C1 segment of cervical spinal cord (tissue), 14 donors: ENCODE measurements around the gene NCOA6.
A peak's percentile ranks its signal among the peaks of the same experiment; 100 is the strongest.
"Not testable (repeated sequence)": the region's sequence is repeated elsewhere in the genome, so short reads cannot be mapped to it uniquely, and the experiment has no call there.

Experiments
- DNase-seq, 14 donors: peaks; one replicate each; lab custom pipeline; 2025; lab: John Stamatoyannopoulos, UW

Gene NCOA6

DNA sequence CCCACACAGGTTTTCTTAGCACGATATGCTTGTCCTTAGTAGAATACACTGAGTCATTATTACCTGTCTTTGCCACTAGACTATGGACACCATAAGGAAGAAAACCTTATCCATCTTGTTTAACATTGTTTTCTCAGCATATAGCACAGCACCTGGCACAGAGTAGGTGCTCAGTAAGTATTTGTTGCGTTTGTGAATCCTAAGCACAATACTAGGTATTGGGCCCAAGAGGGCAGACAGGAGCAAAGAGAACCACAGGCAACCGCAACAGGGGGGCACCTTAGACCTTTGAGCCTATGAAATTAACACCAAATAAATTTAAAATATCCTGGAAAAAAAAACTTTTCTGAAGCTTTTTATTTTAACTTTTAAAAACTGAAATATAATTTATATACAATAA is 3.7 kb upstream of the NCOA6 start:
- no peak for DNase-seq

DNA sequence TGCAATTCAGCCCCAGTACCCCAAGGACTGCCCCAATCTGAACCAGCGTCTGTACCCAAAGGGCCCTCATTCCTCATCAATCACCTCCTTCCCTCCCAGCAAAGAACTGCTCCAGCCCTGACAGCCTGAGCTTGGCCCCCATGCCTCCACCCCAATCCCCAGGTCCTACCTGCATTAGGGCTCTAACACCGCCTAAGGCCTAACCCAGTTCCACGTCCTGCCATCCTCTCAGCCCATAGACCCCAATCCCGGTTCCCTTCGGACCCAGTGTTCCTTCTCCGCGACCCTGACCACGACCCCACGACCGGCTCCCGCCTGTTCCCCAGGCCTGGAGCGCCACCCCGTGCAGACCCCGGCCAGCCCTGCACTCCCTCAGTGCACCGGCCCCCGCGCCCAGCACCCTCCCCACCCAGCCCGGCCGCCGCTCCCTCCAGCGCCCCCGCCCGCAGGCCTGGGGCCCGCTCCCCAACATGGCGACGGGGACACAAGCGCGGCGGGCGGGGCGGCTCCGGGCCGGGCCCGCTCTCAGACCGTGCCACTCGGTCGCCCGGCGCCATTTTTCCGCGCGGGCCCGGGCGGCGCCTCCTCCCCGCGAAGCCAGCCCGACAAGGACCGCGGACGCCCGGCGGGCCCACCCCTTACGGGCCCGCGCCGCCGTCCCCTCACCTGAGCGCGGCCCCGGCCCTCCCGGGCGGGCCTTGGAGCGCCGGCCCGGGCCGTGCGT is 483 bp downstream of the NCOA6 start:
- DNase-seq = peak in 12 of 14 donors; percentile 30 to 77 (median 58)

DNA sequence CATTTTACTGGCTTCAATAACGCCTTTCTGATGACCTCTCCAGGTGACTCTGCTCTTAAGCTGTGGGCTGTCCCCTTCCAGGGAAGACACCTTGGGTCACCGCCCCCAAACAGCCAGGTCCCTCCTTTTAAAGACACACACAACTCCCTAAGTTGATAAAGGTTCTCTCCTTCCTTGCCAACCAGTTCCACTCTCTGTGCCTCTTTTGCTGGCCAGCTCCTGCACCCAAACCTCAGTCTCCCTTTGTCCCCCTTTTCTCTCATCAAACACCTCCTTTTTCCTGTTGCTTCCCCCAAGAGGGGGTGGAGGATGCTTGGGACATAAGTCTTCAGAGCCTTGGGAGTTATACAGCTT is 1.0 kb downstream of the NCOA6 start:
- DNase-seq = peak in 6 of 14 donors; percentile 30 to 47 (median 35)

DNA sequence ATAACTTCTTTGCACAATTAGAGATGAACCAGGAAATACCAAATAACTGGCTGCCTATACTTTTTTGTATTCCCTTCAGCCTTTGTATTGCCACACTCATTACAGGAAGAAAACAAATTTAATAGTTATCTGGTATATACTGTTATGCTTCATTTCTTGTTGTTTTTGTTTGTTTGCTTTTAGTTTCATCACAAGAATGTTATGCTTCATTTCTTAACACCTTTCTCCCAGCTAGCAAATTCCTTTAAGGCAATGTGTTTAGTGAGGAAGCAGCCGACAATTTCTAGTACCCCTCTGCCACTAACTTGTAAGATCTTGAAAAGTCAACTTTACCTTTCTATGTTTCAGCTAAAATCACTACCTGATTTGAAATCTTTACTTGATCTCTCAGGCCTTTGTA is 1.4 kb downstream of the NCOA6 start:
- no peak for DNase-seq

DNA sequence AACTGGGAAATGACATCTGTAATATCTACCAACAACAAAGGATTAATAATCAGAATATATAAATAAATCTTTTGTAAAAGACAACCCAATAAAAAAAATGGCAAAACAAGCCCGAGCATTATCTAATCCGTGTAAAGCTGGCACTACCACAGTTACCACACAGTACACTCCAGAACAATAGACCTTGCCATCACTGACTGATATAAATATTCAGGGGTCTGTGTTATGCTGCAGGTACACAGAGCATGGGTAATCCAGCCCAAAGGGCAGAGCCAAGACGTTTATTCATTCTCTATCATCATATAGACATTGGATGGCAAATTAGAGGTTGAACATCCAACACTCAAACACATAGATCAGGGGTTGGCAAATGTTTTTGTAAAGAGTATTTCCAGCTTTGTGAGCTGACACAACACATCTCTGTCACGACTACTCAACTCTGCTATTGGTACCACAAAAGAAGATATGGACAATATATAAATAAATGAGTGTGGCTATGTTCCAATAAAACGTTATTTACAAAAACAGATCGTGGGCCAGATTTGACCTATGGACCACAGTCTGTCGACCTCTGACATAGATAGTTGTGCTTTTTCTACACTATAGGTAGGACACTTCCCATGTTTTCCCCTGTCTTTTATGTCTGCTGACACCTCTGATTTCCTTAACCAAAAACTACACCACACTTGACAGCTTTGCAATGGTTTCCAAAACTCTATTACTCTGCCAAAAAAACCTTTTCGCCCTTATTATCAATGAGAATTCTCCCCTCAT is 4.5 kb downstream of the NCOA6 start:
- DNase-seq = no peak

DNA sequence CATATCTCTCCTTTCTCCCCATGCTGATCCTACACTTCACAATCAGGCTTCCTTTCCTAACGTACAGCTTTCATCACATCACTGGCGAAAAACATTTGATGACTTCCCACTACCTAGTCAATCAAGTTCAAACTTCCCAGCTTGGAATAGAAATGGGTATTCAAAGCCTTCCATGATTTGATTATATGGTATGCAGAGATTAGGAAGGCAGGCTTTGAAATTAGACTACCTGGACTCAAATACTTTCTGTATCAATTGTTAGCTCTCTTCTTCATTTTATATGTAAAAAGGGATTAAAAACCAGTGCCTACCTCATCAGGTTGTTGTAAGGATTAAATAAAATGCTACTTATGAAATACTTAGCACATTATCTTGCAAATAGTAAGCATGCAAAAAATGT is 7.7 kb downstream of the NCOA6 start:
- no peak for DNase-seq

DNA sequence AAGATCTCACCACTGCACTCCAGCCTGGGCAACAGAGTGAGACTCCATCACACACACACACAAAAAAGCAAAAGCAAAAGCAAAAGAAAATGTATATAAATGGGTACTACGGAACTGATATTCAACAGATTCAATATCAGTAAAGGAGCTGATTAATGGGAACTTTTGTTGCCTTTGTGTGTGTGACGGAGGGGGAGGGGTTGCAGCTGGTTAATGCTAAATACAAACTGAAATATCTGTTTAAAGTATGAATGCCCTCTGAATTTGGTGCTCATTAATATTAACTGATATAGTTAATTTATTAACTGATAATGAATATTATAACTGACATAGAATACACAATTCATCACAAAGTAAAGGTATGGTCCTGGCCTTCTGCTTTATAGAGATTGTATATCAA is 8.4 kb downstream of the NCOA6 start:
- DNase-seq = no peak

DNA sequence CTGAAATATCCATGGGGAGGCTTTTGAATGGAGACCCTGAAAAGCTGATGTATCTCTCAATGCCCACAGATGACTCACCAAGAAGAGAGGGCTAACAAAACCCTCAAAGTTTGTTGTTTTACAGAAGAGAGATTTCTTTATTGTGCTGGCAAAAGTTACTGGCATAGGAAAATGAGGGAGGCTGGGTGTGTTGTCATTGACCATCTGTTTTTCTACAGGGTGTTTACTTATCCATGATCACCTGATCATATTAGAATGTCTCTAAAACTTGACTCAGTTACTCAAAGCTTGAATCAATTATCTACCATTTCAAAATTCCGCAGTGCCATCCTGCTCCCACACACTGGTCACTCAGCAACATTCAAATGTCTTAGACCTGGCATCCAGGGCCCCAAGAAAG is 9.8 kb downstream of the NCOA6 start:
- no peak for DNase-seq

DNA sequence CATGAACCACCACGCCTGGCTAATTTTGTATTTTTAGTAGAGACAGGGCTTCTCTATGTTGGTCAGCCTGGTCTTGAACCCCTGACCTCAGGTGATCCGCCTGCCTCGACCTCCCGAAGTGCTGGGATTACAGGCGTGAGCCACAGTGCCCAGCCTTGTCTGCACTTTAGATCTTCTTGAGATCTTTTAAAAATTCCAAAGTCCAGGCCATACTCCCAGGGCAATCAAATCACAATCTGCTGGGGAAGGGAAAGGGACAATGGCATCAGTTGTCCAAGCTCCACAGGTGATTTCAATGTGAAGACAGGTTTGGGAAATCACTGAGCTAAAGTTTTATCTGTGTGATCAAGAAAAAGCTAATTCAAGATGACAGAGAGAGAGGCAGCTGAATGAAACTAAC is 16.9 kb downstream of the NCOA6 start:
- DNase-seq = no peak

DNA sequence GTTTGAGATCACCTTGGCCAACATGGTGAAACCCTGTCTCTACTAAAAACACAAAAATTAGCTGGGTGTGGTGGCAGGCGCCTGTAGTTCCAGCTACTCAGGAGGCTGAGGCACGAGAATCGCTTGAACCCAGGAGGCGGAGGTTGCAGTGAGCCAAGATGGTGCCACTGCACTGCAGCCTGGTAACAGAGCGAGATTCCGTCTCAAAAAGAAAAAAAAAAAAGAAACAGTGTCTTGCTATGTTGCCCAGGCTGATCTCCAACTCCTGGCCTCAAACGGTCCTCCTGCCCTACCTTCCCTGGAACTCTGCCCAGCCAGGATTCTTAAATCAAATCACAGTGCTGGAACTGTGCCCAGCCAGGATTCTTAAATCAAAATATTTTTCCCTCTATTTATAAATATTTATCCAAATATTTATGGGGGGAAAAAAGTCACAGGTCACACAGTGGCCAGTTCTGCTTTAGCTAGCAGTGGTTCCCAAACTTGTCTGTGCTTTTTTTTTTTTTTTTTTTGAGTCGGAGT is 17.4 kb downstream of the NCOA6 start:
- not testable (repeated sequence) for DNase-seq

DNA sequence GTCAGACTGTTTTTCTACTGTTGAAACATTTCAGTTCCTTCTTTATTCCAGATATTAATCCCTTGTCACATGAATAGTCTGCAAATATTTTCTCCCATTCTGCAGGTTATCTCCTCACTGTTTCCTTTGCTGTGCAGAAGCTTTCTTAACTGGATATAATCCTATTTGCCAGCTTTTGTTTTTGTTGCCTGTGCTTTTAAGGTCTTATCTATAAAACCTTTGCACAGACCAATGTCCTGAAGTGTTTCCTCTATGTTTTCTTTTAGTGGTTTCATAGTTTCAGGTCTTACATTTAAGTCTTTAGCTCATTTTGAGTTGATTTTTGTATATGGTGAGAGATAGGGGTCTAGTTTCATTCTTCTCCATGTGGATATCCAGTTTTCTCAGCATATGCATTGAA is 19.2 kb downstream of the NCOA6 start:
- no peak for DNase-seq

DNA sequence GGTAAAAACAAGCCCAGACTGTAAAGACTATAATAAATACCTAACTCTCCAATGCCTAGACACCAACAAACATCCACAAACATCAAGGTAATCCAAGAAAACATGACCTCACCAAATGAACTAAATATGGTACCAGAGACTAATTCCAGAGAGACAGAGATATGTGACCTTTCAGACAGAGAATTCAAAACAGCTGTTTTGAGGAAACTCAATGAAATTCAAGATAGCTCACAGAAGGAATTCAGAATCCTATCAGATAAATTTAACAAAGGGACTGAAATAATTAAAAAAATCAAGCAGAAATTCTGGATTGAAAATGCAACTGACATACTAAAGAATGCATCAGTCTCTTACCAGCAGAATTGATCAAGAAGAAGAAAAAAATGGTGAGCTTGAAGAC is 26.6 kb downstream of the NCOA6 start:
- no peak for DNase-seq

DNA sequence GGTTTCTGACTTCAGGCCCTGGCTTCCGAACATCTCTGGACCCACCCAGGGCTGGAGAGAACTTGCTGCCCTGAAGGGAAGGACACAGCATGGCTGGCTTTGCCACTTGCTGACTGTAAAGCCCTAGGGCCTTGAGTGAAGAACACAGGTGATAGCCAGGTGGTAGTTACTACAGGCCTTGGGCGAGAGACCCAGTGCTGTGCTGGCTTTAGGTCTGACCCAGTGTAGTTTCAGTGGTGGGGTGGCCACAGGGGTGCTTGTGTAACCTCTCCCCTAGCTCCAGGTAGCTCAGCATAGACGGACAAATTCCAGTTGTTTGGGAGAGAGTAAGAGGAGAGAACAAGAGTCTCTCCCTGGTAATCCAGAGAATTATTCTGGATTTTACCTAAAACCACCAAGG is 27.1 kb downstream of the NCOA6 start:
- no peak for DNase-seq

DNA sequence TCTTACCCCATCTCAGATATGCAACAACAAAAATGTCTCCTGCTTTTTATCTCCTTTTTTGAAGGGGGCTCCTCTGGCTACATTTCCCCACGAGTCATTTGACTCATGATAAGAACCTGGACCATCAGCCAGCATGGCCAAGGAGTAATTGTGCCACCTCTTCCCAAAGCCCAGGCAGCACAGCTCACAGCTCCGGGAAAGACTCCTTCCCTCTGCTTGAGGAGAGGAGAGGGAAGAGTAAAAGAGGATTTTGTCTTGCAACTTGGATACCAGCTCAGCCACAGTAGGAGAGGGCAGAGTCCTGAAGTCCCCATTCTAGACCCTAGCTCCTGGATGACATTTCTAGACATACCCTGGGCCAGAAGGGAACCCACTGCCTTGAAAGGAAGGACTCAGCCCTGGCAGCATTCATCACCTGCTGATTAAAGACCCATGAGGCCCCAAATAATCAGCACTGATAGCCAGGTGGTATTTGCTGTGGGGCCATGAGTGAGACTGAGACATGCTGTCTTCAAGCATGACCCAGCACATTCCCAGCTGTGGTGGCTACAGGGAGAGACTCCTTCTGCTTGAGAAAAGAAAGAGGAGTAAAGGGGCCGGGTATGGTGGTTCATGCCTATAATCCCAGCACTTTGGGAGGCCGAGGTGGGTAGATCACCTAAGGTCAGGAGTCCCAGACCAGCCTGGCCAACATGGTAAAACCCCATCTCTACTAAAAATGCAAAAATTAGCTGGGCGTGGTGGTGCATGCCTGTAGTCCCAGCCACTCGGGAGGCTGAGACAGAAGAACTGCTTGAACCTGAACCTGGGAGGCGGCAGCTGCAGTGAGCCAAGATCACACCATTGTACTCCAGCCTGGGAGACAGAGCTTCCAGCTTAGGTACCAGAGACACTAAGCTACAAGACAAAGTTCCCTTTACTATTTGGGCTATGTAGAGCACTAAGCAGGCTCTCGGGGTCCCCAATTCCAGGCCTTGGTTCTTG is 28.1 kb downstream of the NCOA6 start:
- DNase-seq = no peak

DNA sequence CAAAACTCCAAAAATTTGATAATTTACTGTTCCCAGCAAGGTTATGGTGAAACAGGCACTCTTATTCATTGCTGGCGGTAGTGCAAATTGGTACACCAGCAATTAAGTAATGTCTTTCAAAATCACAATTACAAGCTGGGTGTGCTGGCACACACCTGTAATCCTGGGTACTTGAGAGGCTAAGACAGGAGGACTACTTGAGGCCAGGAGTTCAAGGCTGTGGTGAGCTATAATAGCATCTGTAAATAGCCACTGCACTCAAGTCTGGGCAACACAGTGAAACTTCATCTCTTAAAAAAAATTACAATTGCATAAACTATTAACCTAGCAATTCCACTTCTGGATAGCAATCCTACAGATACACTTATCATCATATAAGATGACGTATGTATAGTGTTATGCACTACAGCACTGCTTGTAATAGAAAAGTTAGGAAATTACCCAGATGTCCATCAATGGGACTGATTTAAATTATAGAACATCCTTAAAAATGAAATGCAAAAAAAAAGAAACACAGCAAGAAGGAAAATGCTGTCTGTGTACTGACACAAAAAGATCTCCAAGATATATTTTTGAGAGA is 31.4 kb downstream of the NCOA6 start:
- no peak for DNase-seq

DNA sequence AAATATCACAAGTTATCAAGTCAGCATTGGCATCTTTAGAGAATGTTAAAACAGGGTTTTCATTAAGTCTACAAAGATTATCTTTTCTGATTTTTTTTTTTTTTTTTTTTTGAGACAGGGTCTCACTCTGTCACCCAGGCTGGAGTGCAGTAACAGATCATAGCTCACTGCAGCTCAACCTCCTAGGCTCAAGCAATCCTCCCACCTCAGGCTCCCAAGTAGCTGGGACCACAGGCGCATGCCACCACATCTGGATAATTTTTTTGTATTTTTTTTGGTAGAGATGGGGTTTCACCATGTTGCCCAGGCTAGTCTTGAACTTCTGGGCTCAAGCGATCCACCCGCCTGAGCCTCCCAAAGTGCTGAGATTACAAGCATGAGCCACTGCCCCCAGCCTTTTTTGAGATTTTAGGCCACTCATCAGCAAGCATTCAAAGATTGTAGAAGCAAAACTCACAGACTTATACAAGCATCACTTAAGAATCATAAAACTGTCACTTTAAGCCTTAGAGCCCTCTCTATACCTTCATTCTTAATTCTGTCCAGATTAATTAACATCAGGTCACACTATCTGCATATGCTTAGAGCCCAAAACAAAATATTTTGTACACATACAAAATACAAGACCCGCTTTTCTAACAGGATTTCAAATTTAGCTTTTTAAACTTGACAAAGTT is 32.6 kb downstream of the NCOA6 start:
- DNase-seq = no peak

DNA sequence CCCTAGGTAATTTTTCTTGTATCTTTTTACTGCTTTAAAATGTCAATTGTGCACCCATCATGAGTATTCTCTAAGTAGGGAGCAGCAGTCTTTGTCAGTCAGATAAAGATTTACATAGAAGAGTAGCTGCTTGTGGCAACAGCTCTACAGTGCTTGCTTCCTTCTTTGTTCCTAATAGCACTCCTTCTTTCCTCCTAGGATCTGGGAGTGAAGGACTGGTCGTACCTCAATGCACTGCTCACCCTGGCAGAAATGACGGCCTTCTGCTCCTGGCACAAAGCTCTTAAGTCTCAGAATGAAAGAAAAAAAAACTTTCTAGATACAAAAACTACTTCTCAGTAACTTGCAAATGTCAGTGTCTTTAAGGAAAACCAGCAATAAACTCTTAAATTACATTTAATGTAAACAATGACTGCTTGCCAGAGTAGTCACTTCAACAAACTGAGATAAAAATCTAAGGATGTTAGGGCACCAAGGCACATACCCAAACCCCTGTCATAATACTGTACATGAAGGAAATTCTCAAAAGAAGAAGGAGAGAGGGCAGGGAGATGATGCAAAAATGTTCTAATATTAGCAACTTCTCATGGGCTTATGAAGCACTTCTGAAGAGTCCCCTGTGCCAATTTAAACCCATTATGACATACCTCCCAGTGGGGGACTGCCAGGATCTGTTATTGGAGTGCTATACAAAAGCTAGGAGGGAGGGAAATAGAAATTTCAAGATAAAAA is 34.0 kb downstream of the NCOA6 start:
- peak in 1 of 14 donors; percentile 14 for DNase-seq

DNA sequence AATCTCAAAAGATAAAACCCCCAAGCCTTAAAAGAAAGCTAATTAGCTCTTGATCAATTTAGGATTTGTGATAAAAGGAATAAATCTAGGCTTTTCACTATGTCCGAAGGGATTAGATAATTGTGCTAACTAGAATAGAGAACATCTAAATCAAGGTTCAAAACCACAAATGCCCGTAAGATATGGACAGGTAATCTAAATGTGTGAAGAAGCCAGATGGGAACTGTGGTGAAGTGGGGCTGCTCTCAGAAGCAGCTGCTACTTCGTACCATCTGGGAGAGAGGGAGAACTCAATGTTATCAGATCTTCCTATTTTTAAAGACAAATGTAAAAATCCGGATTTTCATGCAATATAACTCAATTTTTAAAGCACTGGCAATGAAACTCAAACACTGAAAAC is 44.2 kb downstream of the NCOA6 start:
- no peak for DNase-seq

DNA sequence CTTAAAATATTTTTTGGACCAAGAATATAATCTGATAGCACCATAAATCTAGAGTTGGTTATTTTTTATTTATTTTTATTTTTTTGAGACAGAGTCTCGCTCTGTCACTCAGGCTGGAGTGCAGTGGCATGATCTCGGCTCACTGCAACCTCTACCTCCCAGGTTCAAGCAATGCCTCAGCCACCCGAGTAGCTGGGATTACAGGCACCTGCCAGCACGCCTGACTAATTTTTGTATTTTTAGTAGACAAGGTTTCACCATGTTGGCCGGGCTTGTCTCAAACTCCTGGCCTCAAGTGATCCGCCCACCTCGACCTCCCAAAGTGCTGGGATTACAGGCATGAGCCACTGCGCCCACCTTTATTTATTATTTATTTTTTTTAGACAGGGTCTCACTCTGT is 45.2 kb downstream of the NCOA6 start:
- DNase-seq = not testable (repeated sequence)

DNA sequence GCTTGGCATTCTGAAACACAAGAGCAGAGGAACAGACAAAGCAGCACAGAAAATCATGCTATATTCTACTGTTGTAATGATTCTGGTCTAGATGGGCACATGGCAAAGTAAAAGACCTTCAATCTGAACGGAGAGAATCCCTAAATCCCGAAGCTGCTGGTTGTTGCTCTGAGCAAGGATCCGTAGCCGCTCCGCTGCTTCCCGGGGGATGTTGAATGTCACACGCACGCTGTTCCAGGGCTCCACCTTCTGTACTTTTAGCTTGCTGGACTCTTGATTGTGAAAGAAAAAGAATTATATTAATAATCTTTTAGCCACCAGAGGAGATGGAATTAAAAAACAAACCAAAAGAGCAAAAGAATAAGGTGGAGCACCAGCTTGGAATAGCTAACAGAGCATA is 49.3 kb downstream of the NCOA6 start:
- DNase-seq = no peak
